ENCODE measurements around the gene RCVRN. TPM values are rescaled to one million over a fixed set of nuclear protein-coding genes. Genes with fewer than 3 reads are reported as not detected.
A peak's percentile ranks its signal among the peaks of the same experiment; 100 is the strongest.

RCVRN gene
- total and polyA plus RNA-seq, 9 of the 15 experiments (the other 6 are each of a cell fraction or from before 2014, with no cell fraction given): not detected

GRCh38 chr17:9890124-9890523 is 14.9 kb downstream of the RCVRN start:
- no peaks in the 10 kb centered on the region for H3K27me3 ChIP-seq (ENCODE audit: control insufficient read depth in 2 of 2, insufficient read depth in 2 of 2, low read length in 2 of 2)
- ChIA-PET POLR2A (no interaction called here), CTCF (ENCODE audit: low intra/inter-chr PET ratio) (no interaction called here)
- WGBS (ENCODE audit: insufficient coverage, low coverage, missing lambda C conversion rate): 0% methylated on average over 2 of the region's 2 CpGs
- no peaks in the 10 kb centered on the region for H3K9me1 ChIP-seq (ENCODE audit: control insufficient read depth, insufficient read depth, low read length)
- DNase-seq (ENCODE audit: extremely low read depth in 1 of 4, low spot score in 3 of 4) (peak; percentile 32 to 54 (median 49)), ATAC-seq (peak; percentile 88), FAIRE-seq (no peak)
- no peaks in the 10 kb centered on the region for H3K79me2 ChIP-seq (ENCODE audit: control insufficient read depth, insufficient read depth, low read length)
- H3K4me2 ChIP-seq (ENCODE audit: insufficient read depth, low read length): no peak overlapping the region
- no peaks in the 10 kb centered on the region for H3K4me1 ChIP-seq (replicated peaks in 1 of 2; ENCODE audit: control insufficient read depth in 2 of 2, insufficient read depth in 2 of 2, low read length in 2 of 2)
- in situ Hi-C loops (cut with MboI): no loop called here
- no peaks in the 10 kb centered on the region for H3K36me3 ChIP-seq (ENCODE audit: control insufficient read depth, insufficient read depth, low read length)
- intact Hi-C loops (cut with micrococcal nuclease): no loop called here
- H4K20me1 ChIP-seq (replicated peaks; ENCODE audit: control insufficient read depth, insufficient read depth, low read length): no peaks in the 10 kb centered on the region
- H3K27ac ChIP-seq (ENCODE audit: extremely low read depth, low read depth, low read length): no peak overlapping the region
- no peak overlapping the region for H2AFZ ChIP-seq (ENCODE audit: low read depth, low read length)
- H3K9me3 ChIP-seq (replicated peaks; ENCODE audit: control insufficient read depth, insufficient read depth, low read depth, low read length): no peaks in the 10 kb centered on the region
- no peak overlapping the region for H3K9ac ChIP-seq (ENCODE audit: insufficient read depth in 1 of 2, low read depth in 2 of 2, low read length in 2 of 2)
- no TSS peak for BruUV-seq (replicated peaks)
- no peak overlapping the region for H3K4me3 ChIP-seq
- TF ChIP-seq PRDM10 (IDR thresholded peaks at IDR 0.05; ENCODE audit: partially characterized antibody): peak; percentile 71
- TF ChIP-seq TAL1 (IDR thresholded peaks at IDR 0.05): no peak
- no peak for TF ChIP-seq PRPF4 (IDR thresholded peaks at IDR 0.05; ENCODE audit: insufficient read depth, low read depth, low read length, poor library complexity, severe bottlenecking)
- TF ChIP-seq ZNF436 (CRISPR knock-in tag; IDR thresholded peaks at IDR 0.05): no peak
- TF ChIP-seq MEIS2 (IDR thresholded peaks at IDR 0.05; ENCODE audit: partially characterized antibody): no peak
- TF ChIP-seq RAD21 (CRISPR knock-in tag; conservative IDR thresholded peaks at IDR 0.05 in 1 of 2, IDR thresholded peaks at IDR 0.05 in 1 of 2): peak in 1 of 2 experiments; percentile 3; a peak in 1 of 4 replicates
- no peak for TF ChIP-seq CREBBP (IDR thresholded peaks at IDR 0.05; ENCODE audit: low read depth, low read length)
- no peak for TF ChIP-seq MXI1 (IDR thresholded peaks at IDR 0.05; ENCODE audit: low read depth, low read length)
- TF ChIP-seq SRF (CRISPR knock-in tag; IDR thresholded peaks at IDR 0.05): no peak
- TF ChIP-seq BHLHE40 (IDR thresholded peaks at IDR 0.05; ENCODE audit: low read length): no peak
- no peak for TF ChIP-seq SMAD1 (IDR thresholded peaks at IDR 0.05; ENCODE audit: low read depth, low read length, partially characterized antibody)
- TF ChIP-seq EGR1 (conservative IDR thresholded peaks at IDR 0.05): no peak
- TF ChIP-seq PHB2 (IDR thresholded peaks at IDR 0.05; ENCODE audit: low read depth): no peak
- no peak for TF ChIP-seq ELF1 (tag; IDR thresholded peaks at IDR 0.05)
- TF ChIP-seq HMGN3 (IDR thresholded peaks at IDR 0.05; ENCODE audit: borderline replicate concordance, extremely low read depth, insufficient read length, low read depth, low read length): no peak
- no peak for TF ChIP-seq SETDB1 (IDR thresholded peaks at IDR 0.05; ENCODE audit: low read length)
- no peak for TF ChIP-seq NR4A1 (CRISPR knock-in tag; IDR thresholded peaks at IDR 0.05)
- TF ChIP-seq NR4A1 (tag; IDR thresholded peaks at IDR 0.05): no peak
- no peak for TF ChIP-seq RBM15 (IDR thresholded peaks at IDR 0.05; ENCODE audit: insufficient read depth, low read length)
- TF ChIP-seq GMEB1 (CRISPR knock-in tag; IDR thresholded peaks at IDR 0.05): no peak

All from K562 (cell line).